DND-41 (cell line): ENCODE results near the gene ITGA6.

Experiments used
- EZH2 ChIP-seq: IDR thresholded peaks from 3 replicates; pipeline ENCODE4 v1.6.1; 2012; ENCODE audit warnings: borderline replicate concordance, low read depth, mild to moderate bottlenecking, moderate library complexity, low read length, inconsistent platforms; ENCODE audit not compliant: severe bottlenecking
- TF ChIP-seq, protein P1 (sequence below): IDR thresholded peaks from 2 replicates; pipeline ENCODE4 v1.5.1; 2012; ENCODE audit warnings: borderline replicate concordance, low read length, moderate library complexity, mild to moderate bottlenecking; ENCODE audit not compliant: poor library complexity, severe bottlenecking; ENCODE audit errors: extremely low read depth

- TF ChIP-seq, protein P1, sequence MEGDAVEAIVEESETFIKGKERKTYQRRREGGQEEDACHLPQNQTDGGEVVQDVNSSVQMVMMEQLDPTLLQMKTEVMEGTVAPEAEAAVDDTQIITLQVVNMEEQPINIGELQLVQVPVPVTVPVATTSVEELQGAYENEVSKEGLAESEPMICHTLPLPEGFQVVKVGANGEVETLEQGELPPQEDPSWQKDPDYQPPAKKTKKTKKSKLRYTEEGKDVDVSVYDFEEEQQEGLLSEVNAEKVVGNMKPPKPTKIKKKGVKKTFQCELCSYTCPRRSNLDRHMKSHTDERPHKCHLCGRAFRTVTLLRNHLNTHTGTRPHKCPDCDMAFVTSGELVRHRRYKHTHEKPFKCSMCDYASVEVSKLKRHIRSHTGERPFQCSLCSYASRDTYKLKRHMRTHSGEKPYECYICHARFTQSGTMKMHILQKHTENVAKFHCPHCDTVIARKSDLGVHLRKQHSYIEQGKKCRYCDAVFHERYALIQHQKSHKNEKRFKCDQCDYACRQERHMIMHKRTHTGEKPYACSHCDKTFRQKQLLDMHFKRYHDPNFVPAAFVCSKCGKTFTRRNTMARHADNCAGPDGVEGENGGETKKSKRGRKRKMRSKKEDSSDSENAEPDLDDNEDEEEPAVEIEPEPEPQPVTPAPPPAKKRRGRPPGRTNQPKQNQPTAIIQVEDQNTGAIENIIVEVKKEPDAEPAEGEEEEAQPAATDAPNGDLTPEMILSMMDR, result no peak
- TF ChIP-seq EZH2, result peak; percentile 57
These were observed 2.0 kb downstream of the ITGA6 start for GRCh38 chr2:172429301-172429968.
